HUES48 (cell line): Measurements from ENCODE around the gene RPRD1A.
"Not testable (repeated sequence)": the region's sequence is repeated elsewhere in the genome, so short reads cannot be mapped to it uniquely, and the experiment has no call there.

Source experiments
- H3K27ac ChIP-seq: one replicate; pipeline ENCODE4 v1.7.0; 2013; ENCODE audit warnings: low read depth, low read length, inconsistent platforms
- H3K27me3 ChIP-seq: 2 replicates; pipeline ENCODE4 v1.6.1; 2013; ENCODE audit warnings: mild to moderate bottlenecking, low read length; ENCODE audit not compliant: control insufficient read depth, insufficient read depth
- H3K36me3 ChIP-seq: 2 replicates; pipeline ENCODE4 v1.6.1; 2013; ENCODE audit warnings: low read length; ENCODE audit not compliant: control insufficient read depth, insufficient read depth
- H3K4me1 ChIP-seq: 2 replicates; pipeline ENCODE4 v1.6.1; 2013; ENCODE audit warnings: mild to moderate bottlenecking, low read length; ENCODE audit not compliant: control insufficient read depth, insufficient read depth
- H3K4me3 ChIP-seq: 2 replicates; pipeline ENCODE4 v1.5.1; 2013; ENCODE audit warnings: mild to moderate bottlenecking, low read depth, low read length
- H3K9ac ChIP-seq: 2 replicates; pipeline ENCODE4 v1.6.1; 2013; ENCODE audit warnings: mild to moderate bottlenecking, low read depth, low read length, moderate library complexity
- H3K9me3 ChIP-seq: 2 replicates; pipeline ENCODE4 v1.6.1; 2013; ENCODE audit warnings: low read length; ENCODE audit not compliant: control insufficient read depth, insufficient read depth

RPRD1A gene

DNA sequence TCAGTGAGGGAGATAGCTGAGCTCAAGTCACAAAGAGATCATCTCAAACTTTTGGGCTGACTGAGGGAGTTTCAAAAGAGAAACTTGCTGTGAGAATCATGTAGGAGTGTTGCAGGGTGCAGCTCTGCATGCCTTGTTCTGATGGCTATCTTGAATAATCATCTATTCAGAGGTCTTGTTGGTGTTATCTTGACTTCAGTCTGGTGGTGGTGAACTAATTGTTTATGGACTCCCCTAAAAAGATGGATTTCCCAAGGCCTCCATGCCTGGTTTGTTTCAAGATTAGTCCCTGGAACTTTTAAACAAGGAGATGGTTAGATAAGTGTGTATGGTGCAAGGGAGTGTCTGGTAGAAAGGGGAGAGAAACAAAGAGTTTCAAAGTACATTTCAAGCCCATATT lies 32.0 kb upstream of the RPRD1A start:
- H3K27me3 ChIP-seq = no peaks in the 10 kb centered on the region
- H3K9me3 ChIP-seq = peaks cover 8% of the 10 kb centered on the region; the same call in 1 of the 2 replicates
- H3K36me3 ChIP-seq = no peaks in the 10 kb centered on the region
- no peak overlapping the region for H3K9ac ChIP-seq
- no peak overlapping the region for H3K4me3 ChIP-seq
- H3K27ac ChIP-seq = no peak overlapping the region
- no peaks in the 10 kb centered on the region for H3K4me1 ChIP-seq

DNA sequence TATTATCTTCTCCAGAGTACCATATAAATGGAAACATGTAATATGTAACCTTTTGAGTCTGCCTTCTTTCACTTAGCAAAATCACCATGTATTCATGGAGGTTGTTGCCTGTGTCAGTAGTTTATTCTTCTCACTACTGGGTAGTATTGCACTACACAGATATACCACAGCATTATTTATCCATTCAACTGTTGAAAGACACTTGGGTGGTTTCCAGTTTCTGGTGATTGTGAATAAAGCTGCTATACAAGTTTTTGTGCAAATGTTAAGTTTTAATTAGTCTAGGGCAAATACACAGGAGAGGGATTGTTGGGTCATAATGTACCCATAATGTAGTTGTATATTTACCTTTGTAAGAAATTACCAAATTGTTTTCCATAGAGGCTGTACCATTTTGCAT lies 29.6 kb upstream of the RPRD1A start:
- Histone ChIP-seq H3K4me1 (no peaks in the 10 kb centered on the region), H3K36me3 (no peaks in the 10 kb centered on the region), H3K9me3 (peaks cover 6% of the 10 kb centered on the region; the same call in 1 of the 2 replicates), H3K27ac (no peak overlapping the region), H3K9ac (no peak overlapping the region), H3K27me3 (no peaks in the 10 kb centered on the region), H3K4me3 (no peak overlapping the region)

- Histone ChIP-seq H3K4me1 (no peaks in the 10 kb centered on the region), H3K9ac (no peak overlapping the region), H3K27ac (no peak overlapping the region), H3K36me3 (no peaks in the 10 kb centered on the region), H3K4me3 (no peak overlapping the region), H3K27me3 (no peaks in the 10 kb centered on the region), H3K9me3 (no peaks in the 10 kb centered on the region)
Observed at GRCh38 chr18:36095936-36096519, 28.7 kb upstream of the RPRD1A start.

DNA sequence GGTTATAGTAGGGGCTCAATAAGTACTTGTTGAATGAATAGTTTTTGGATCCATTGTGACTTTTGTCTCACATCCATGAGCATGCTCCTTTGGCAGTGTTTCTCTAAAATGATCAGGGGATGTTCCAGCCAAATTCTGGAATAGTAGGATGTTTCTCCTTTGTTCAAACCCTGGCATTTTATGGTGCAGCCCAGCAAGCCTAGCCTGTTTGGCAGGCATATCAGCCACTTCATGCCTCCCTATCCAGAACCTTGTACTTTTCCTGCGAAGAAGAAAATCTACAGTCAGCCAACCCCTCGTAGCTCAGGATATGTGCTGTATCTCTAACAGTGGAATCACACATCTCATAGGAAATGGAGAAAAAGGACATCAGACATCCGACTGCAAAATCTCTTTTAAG lies 27.1 kb upstream of the RPRD1A start:
- H3K36me3 ChIP-seq = no peaks in the 10 kb centered on the region
- no peak overlapping the region for H3K9ac ChIP-seq
- no peak overlapping the region for H3K27ac ChIP-seq

GRCh38 chr18:36092116-36092515 lies 24.8 kb upstream of the RPRD1A start:
- H3K4me3 ChIP-seq, H3K36me3 ChIP-seq, H3K9ac ChIP-seq, H3K9me3 ChIP-seq, H3K27ac ChIP-seq, H3K27me3 ChIP-seq, H3K4me1 ChIP-seq: not testable (repeated sequence)

More for the DNA sequence above, 27.1 kb upstream of the RPRD1A start:
- H3K27me3 ChIP-seq = no peaks in the 10 kb centered on the region
- H3K4me1 ChIP-seq = no peaks in the 10 kb centered on the region
- H3K9me3 ChIP-seq = no peaks in the 10 kb centered on the region
- H3K4me3 ChIP-seq = no peak overlapping the region

GRCh38 chr18:36089001-36089400 lies 21.6 kb upstream of the RPRD1A start:
- no peaks in the 10 kb centered on the region for H3K9me3 ChIP-seq
- H3K4me1 ChIP-seq = no peaks in the 10 kb centered on the region

DNA sequence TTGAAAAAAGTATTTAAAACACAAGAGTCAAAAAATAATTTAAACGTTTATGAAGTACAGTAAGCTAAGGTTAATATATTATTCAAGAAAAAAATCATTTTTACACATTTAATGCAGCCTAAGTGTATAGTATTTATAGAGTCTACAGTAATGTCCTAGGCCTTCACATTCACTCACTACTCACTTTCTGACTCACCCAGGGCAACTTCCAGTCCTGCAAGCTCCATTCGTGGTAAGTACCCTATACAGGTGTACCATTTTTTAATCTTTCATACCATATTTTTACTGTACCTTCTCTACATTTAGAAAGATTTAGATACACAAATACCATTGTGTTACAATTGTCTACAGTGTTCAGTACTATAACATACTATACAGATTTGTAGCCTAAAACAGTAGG lies 20.9 kb upstream of the RPRD1A start:
- Histone ChIP-seq H3K9me3 (no peaks in the 10 kb centered on the region), H3K9ac (no peak overlapping the region), H3K4me3 (no peak overlapping the region), H3K27me3 (no peaks in the 10 kb centered on the region), H3K4me1 (no peaks in the 10 kb centered on the region), H3K27ac (no peak overlapping the region), H3K36me3 (no peaks in the 10 kb centered on the region)

More at GRCh38 chr18:36089001-36089400, 21.6 kb upstream of the RPRD1A start:
- Histone ChIP-seq H3K27ac (no peak overlapping the region), H3K9ac (no peak overlapping the region), H3K27me3 (no peaks in the 10 kb centered on the region), H3K4me3 (no peak overlapping the region), H3K36me3 (no peaks in the 10 kb centered on the region)

GRCh38 chr18:36086186-36086585 lies 18.8 kb upstream of the RPRD1A start:
- H3K36me3 ChIP-seq = no peaks in the 10 kb centered on the region

DNA sequence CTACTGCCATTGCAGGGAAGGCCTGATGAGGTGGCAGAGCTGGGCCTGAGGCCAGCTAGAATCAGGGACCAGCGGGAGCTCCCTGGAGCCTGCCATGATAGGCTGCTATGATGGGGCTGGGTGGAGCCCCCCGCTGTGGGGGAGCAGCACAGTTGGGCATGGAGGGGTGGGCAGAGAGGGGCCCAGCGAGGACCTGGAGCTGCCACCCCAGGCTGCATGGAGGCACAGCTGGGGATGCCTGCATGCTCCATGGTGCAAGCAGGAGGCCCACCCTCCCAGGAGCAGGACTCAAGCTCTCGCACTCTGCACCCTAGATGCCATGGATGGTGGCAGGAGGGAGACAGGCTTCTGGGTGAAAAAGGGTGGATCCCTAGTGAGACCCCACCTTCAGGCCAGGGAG lies 17.8 kb upstream of the RPRD1A start:
- Histone ChIP-seq H3K4me3 (no peak overlapping the region), H3K27me3 (no peaks in the 10 kb centered on the region)

More at GRCh38 chr18:36086186-36086585, 18.8 kb upstream of the RPRD1A start:
- no peaks in the 10 kb centered on the region for H3K9me3 ChIP-seq
- H3K27ac ChIP-seq = no peak overlapping the region
- H3K4me3 ChIP-seq = no peak overlapping the region
- H3K9ac ChIP-seq = no peak overlapping the region
- H3K4me1 ChIP-seq = no peaks in the 10 kb centered on the region
- no peaks in the 10 kb centered on the region for H3K27me3 ChIP-seq

GRCh38 chr18:36083729-36084128 lies 16.4 kb upstream of the RPRD1A start:
- Histone ChIP-seq H3K9ac (no peak overlapping the region), H3K9me3 (peaks cover 13% of the 10 kb centered on the region; the same call in 1 of the 2 replicates), H3K4me1 (no peaks in the 10 kb centered on the region), H3K27me3 (no peaks in the 10 kb centered on the region), H3K27ac (no peak overlapping the region), H3K4me3 (no peak overlapping the region), H3K36me3 (no peaks in the 10 kb centered on the region)

More for the DNA sequence above, 17.8 kb upstream of the RPRD1A start:
- H3K36me3 ChIP-seq = no peaks in the 10 kb centered on the region
- no peak overlapping the region for H3K9ac ChIP-seq
- no peak overlapping the region for H3K27ac ChIP-seq
- H3K4me1 ChIP-seq = no peaks in the 10 kb centered on the region
- H3K9me3 ChIP-seq = peaks cover 2% of the 10 kb centered on the region; the same call in 1 of the 2 replicates

- H3K27me3 ChIP-seq, H3K27ac ChIP-seq, H3K36me3 ChIP-seq, H3K9ac ChIP-seq, H3K4me3 ChIP-seq, H3K4me1 ChIP-seq: not testable (repeated sequence)
- H3K9me3 ChIP-seq = peaks cover 13% of the 10 kb centered on the region; the same call in 1 of the 2 replicates
Observed at GRCh38 chr18:36081118-36081517, 13.8 kb upstream of the RPRD1A start.
